Mesodermal cell (in vitro differentiated cells): ENCODE measurements around the gene AGPAT1.

Source experiments
- H3K27ac ChIP-seq: 2 replicates; pipeline ENCODE4 v1.7.0; 2013; ENCODE audit warnings: mild to moderate bottlenecking, low read depth, low read length, moderate library complexity; ENCODE audit not compliant: severe bottlenecking
- H3K36me3 ChIP-seq: 2 replicates; pipeline ENCODE4 v1.7.1; 2013; ENCODE audit warnings: mild to moderate bottlenecking, low read length, moderate library complexity; ENCODE audit not compliant: control insufficient read depth, insufficient read depth
- H3K4me1 ChIP-seq: one replicate; pipeline ENCODE4 v1.7.1; 2013; ENCODE audit warnings: mild to moderate bottlenecking, low read length; ENCODE audit not compliant: insufficient read depth, control insufficient read depth, poor library complexity, severe bottlenecking
- H3K4me3 ChIP-seq: 2 replicates; pipeline ENCODE4 v1.7.0; 2013; ENCODE audit warnings: low read length, control low read depth, mild to moderate bottlenecking; ENCODE audit not compliant: insufficient read depth, poor library complexity, severe bottlenecking; ENCODE audit errors: extremely low read depth
- H3K9me3 ChIP-seq: 2 replicates; pipeline ENCODE4 v1.7.1; 2013; ENCODE audit warnings: mild to moderate bottlenecking, low read length, moderate library complexity; ENCODE audit not compliant: control insufficient read depth
- WGBS, 2 experiments: methylation state at CpG; one replicate each; pipeline ENCODE4 v1.1.5; 2013; ENCODE audit warnings: missing lambda C conversion rate in 2 of 2; ENCODE audit not compliant: insufficient coverage in 2 of 2; 5-methylcytosine and 5-hydroxymethylcytosine counted together

The AGPAT1 gene

GRCh38 chr6:32153564-32154513 is 22.0 kb downstream of the AGPAT1 start, which contains the start of gene PPT2:
Gene PPT2 (plus strand): TSS chr6:32154141. CDS start chr6:32154595, 454 bp downstream.
- 0% methylated on average over 24 to 36 of the region's 52 CpGs for WGBS, 2 experiments

GRCh38 chr6:32152769-32153563 is 22.9 kb downstream of the AGPAT1 start:
- WGBS, 2 experiments: 1 to 5% methylated on average over 14 to 30 of the region's 35 CpGs
- peaks cover 28% of the 10 kb centered on the region for H3K36me3 ChIP-seq
- H3K9me3 ChIP-seq: no peaks in the 10 kb centered on the region
- H3K4me1 ChIP-seq: peaks cover 22% of the 10 kb centered on the region
- peak overlapping the region; percentile 95 for H3K4me3 ChIP-seq
- peak overlapping the region; percentile 98 for H3K27ac ChIP-seq

More at GRCh38 chr6:32153564-32154513, 22.0 kb downstream of the AGPAT1 start, which contains the start of gene PPT2:
- Histone ChIP-seq H3K4me1 (peaks cover 22% of the 10 kb centered on the region), H3K9me3 (no peaks in the 10 kb centered on the region), H3K4me3 (peak within 1 kb of the TSS; percentile 95), H3K36me3 (peaks cover 37% of the 10 kb centered on the region), H3K27ac (peak within 1 kb of the TSS; percentile 98)

- H3K36me3 ChIP-seq: peaks cover 20% of the 10 kb centered on the region
- 22 to 33% methylated on average over 1 to 3 of the region's 24 CpGs for WGBS, 2 experiments
- H3K4me1 ChIP-seq: peaks cover 22% of the 10 kb centered on the region
- H3K27ac ChIP-seq: peak within 1 kb of the TSS; percentile 98
- peak within 1 kb of the TSS; percentile 95 for H3K4me3 ChIP-seq
- no peaks in the 10 kb centered on the region for H3K9me3 ChIP-seq
These were observed 23.8 kb downstream of the AGPAT1 start, which contains the start of gene PRRT1 for GRCh38 chr6:32151863-32152768. Gene PRRT1 (minus strand): TSS chr6:32151939. CDS start chr6:32151827, 112 bp downstream.

- no peaks in the 10 kb centered on the region for H3K9me3 ChIP-seq
- 58% methylated on average over 4 to 7 of the region's 8 CpGs for WGBS, 2 experiments
- H3K4me3 ChIP-seq: peak overlapping the region; percentile 18
- H3K27ac ChIP-seq: no peak overlapping the region
- peaks cover 29% of the 10 kb centered on the region for H3K4me1 ChIP-seq
- H3K36me3 ChIP-seq: peaks cover 12% of the 10 kb centered on the region
These were observed 24.6 kb downstream of the AGPAT1 start for GRCh38 chr6:32151181-32151862.

- no peaks in the 10 kb centered on the region for H3K9me3 ChIP-seq
- no peak overlapping the region for H3K4me3 ChIP-seq
- no peak overlapping the region for H3K27ac ChIP-seq
- peaks cover 28% of the 10 kb centered on the region for H3K4me1 ChIP-seq
- H3K36me3 ChIP-seq: peaks cover under 1% of the 10 kb centered on the region
- WGBS, 2 experiments: 70 to 72% methylated on average over 49 to 55 of the region's 55 CpGs
These were observed 25.7 kb downstream of the AGPAT1 start for GRCh38 chr6:32149932-32150870.

GRCh38 chr6:32149092-32149755 is 26.7 kb downstream of the AGPAT1 start:
- no peak overlapping the region for H3K4me3 ChIP-seq
- H3K27ac ChIP-seq: no peak overlapping the region
- no peaks in the 10 kb centered on the region for H3K36me3 ChIP-seq
- H3K9me3 ChIP-seq: no peaks in the 10 kb centered on the region
- WGBS, 2 experiments: 95 to 97% methylated on average over 39 to 40 of the region's 47 CpGs
- H3K4me1 ChIP-seq: peaks cover 22% of the 10 kb centered on the region

- Histone ChIP-seq H3K4me3 (no peak overlapping the region), H3K4me1 (peaks cover 22% of the 10 kb centered on the region), H3K36me3 (no peaks in the 10 kb centered on the region), H3K9me3 (no peaks in the 10 kb centered on the region), H3K27ac (no peak overlapping the region)
- WGBS, 2 experiments: 96% methylated on average over 23 to 25 of the region's 39 CpGs
These were observed 27.4 kb downstream of the AGPAT1 start for GRCh38 chr6:32148289-32149091.

- H3K4me1 ChIP-seq: peaks cover 19% of the 10 kb centered on the region
- H3K36me3 ChIP-seq: no peaks in the 10 kb centered on the region
- no peak overlapping the region for H3K27ac ChIP-seq
- no peak overlapping the region for H3K4me3 ChIP-seq
- H3K9me3 ChIP-seq: no peaks in the 10 kb centered on the region
- 96 to 100% methylated on average over 3 to 4 of the region's 4 CpGs for WGBS, 2 experiments
These were observed 28.3 kb downstream of the AGPAT1 start for GRCh38 chr6:32147401-32148132.
